Pericardium fibroblast (primary cell): Measurements from ENCODE around the gene RAB27B. TPM values are rescaled to one million over a fixed set of nuclear protein-coding genes. Genes with fewer than 3 reads are reported as not detected.

ENCODE experiments used
- total RNA-seq: library from RNA; depleted of rRNA; stranded (reverse); fragments of >200 nt; gene quantifications from 2 replicates; pipeline ENCODE4 v1.2.3, GENCODE V29; 2015

RAB27B gene, protein sequence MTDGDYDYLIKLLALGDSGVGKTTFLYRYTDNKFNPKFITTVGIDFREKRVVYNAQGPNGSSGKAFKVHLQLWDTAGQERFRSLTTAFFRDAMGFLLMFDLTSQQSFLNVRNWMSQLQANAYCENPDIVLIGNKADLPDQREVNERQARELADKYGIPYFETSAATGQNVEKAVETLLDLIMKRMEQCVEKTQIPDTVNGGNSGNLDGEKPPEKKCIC
- 0.93 and 1.9 TPM in 2 replicates for total RNA-seq

GRCh38 chr18:54828281-54828881 is at the start of gene RAB27B:
RAB27B (plus strand) TSS chr18:54828477; CDS start chr18:54877586, 49,109 bp downstream.

Other genes starting within 250 kb of the RAB27B start
- gene DYNAP, start 237.2 kb upstream of the RAB27B start, total RNA-seq: not detected in 2 replicates
- gene CCDC68, start 131.0 kb downstream of the RAB27B start, total RNA-seq: 2.5 and 4.5 TPM in 2 replicates